NT2/D1 (cell line): ENCODE data around the gene ARL5B.

Source experiments
- SUZ12 ChIP-seq: IDR thresholded peaks from 2 replicates; pipeline ENCODE4 v1.6.1; 2011; ENCODE audit not compliant: insufficient read length, insufficient read depth; ENCODE audit errors: extremely low read depth
- YY1 ChIP-seq: IDR thresholded peaks from 2 replicates; pipeline ENCODE4 v1.6.1; 2011; ENCODE audit not compliant: insufficient read length, insufficient read depth
- ZNF274 ChIP-seq: IDR thresholded peaks from 2 replicates; pipeline ENCODE4 v1.6.1; 2011; ENCODE audit warnings: mild to moderate bottlenecking, low read depth, low read length

DNA sequence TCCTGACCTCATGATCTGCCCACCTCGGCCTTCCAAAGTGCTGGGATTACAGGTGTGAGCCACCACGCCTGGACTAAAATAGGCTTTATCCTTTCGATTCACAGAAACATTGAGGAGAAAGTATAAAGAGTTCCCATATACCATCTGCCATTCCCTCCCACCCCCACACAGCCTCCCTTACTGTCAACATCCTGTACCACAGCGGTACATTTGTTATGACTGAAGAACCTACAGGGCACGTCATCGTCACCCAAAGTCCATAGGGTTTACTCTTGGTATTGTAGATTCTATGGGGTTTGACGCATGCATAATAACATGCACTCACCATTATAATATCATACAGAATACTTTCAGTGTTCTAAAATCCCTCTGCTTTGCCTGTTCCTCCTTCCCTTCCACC, 28.0 kb downstream of the ARL5B start:
- TF ChIP-seq YY1 (no peak), ZNF274 (no peak), SUZ12 (no peak)
